Breast epithelium (tissue), 3 donors: Measurements from ENCODE around the gene ORC4.

Experiments used
- POLR2A ChIP-seq: fragments of 450-650 bp; IDR thresholded peaks from one replicate; pipeline ENCODE4 v1.6.1; 2016; ENCODE audit warnings: antibody characterized with exemption, mild to moderate bottlenecking, moderate library complexity
- TF ChIP-seq, protein P1 (sequence below), 3 donors: fragments of 450-650 bp; IDR thresholded peaks; one replicate each; pipeline ENCODE4 v1.5.1; 2016 to 2017; ENCODE audit warnings: antibody characterized with exemption in 3 of 3, mild to moderate bottlenecking in 3 of 3, moderate library complexity in 3 of 3

DNA sequence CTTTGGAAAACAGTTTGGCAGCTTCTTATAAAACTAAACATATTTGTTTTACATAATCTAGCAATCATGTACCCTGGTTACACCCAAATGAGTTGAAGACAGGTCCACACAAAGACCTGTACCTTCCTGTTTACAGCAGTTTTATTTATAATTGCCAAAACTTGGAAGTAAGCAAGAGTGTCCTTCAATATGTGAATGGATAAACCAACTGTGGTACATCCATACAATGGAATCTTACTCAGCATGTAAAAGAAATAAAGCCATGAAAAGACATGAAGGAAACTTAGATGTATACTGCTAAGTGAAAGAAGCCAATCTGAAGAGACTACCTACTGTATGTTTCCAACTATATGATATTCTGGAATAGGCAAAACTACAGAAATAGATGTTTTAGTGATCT is 23.7 kb downstream of the ORC4 start:
- TF ChIP-seq, protein P1, sequence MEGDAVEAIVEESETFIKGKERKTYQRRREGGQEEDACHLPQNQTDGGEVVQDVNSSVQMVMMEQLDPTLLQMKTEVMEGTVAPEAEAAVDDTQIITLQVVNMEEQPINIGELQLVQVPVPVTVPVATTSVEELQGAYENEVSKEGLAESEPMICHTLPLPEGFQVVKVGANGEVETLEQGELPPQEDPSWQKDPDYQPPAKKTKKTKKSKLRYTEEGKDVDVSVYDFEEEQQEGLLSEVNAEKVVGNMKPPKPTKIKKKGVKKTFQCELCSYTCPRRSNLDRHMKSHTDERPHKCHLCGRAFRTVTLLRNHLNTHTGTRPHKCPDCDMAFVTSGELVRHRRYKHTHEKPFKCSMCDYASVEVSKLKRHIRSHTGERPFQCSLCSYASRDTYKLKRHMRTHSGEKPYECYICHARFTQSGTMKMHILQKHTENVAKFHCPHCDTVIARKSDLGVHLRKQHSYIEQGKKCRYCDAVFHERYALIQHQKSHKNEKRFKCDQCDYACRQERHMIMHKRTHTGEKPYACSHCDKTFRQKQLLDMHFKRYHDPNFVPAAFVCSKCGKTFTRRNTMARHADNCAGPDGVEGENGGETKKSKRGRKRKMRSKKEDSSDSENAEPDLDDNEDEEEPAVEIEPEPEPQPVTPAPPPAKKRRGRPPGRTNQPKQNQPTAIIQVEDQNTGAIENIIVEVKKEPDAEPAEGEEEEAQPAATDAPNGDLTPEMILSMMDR (IDR thresholded peaks at IDR 0.05) = no peak
- TF ChIP-seq POLR2A = no peak
